ENCODE data around the gene MYL10. TPM values are rescaled to one million over a fixed set of nuclear protein-coding genes. Genes with fewer than 3 reads are reported as not detected.

MYL10 gene
- total RNA-seq, 2 experiments from 2014 or later: not detected

GRCh38 chr7:101676062-101676598 lies 47.0 kb upstream of the MYL10 start:
- CTCF ChIA-PET (ENCODE audit: unreplicated experiment): no interaction called here
- Histone ChIP-seq H3K4me1 (ENCODE audit: insufficient read depth, low read length, poor library complexity, severe bottlenecking) (peaks cover 4% of the 10 kb centered on the region), H3K27ac (ENCODE audit: low read depth, low read length, poor library complexity, severe bottlenecking) (no peak overlapping the region), H3K36me3 (ENCODE audit: insufficient read depth, low read length) (no peaks in the 10 kb centered on the region), H2AFZ (ENCODE audit: low read length) (no peak overlapping the region), H3K9me3 (ENCODE audit: low read length) (no peaks in the 10 kb centered on the region), H3K79me2 (ENCODE audit: insufficient read depth, low read depth, low read length) (no peaks in the 10 kb centered on the region), H3K4me2 (ENCODE audit: low read length) (no peak overlapping the region), H3K9me2 (ENCODE audit: insufficient read depth, low read length) (no peaks in the 10 kb centered on the region), H4K20me1 (ENCODE audit: insufficient read depth, low read length) (no peaks in the 10 kb centered on the region), H3K4me3 (ENCODE audit: low read depth, low read length, poor library complexity, severe bottlenecking) (no peak overlapping the region)
- no TSS peak for BruUV-seq (replicated peaks)
- POLR2A ChIA-PET: no interaction called here
- intact Hi-C loops (cut with micrococcal nuclease; ENCODE audit: unreplicated experiment): no loop called here
- no peak for DNase-seq (ENCODE audit: low spot score)
- TF ChIP-seq, protein P1, sequence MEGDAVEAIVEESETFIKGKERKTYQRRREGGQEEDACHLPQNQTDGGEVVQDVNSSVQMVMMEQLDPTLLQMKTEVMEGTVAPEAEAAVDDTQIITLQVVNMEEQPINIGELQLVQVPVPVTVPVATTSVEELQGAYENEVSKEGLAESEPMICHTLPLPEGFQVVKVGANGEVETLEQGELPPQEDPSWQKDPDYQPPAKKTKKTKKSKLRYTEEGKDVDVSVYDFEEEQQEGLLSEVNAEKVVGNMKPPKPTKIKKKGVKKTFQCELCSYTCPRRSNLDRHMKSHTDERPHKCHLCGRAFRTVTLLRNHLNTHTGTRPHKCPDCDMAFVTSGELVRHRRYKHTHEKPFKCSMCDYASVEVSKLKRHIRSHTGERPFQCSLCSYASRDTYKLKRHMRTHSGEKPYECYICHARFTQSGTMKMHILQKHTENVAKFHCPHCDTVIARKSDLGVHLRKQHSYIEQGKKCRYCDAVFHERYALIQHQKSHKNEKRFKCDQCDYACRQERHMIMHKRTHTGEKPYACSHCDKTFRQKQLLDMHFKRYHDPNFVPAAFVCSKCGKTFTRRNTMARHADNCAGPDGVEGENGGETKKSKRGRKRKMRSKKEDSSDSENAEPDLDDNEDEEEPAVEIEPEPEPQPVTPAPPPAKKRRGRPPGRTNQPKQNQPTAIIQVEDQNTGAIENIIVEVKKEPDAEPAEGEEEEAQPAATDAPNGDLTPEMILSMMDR (conservative IDR thresholded peaks at IDR 0.05; ENCODE audit: low read length): no peak
- TF ChIP-seq EZH2phosphoT487 (IDR thresholded peaks at IDR 0.05; ENCODE audit: borderline replicate concordance, low read depth, low read length): no peak

- intact Hi-C loops (cut with micrococcal nuclease; ENCODE audit: unreplicated experiment): no loop called here
These were observed 45.3 kb upstream of the MYL10 start for GRCh38 chr7:101674439-101674838.

GRCh38 chr7:101673951-101674350 lies 44.9 kb upstream of the MYL10 start:
- no peaks in the 10 kb centered on the region for H3K79me2 ChIP-seq (ENCODE audit: insufficient read depth, low read depth, low read length)
- peaks cover 4% of the 10 kb centered on the region for H3K4me1 ChIP-seq (ENCODE audit: insufficient read depth, low read length, poor library complexity, severe bottlenecking)
- no peaks in the 10 kb centered on the region for H3K36me3 ChIP-seq (ENCODE audit: insufficient read depth, low read length)
- TF ChIP-seq, protein P1 (conservative IDR thresholded peaks at IDR 0.05; ENCODE audit: low read length): no peak
- no peak for TF ChIP-seq EZH2phosphoT487 (IDR thresholded peaks at IDR 0.05; ENCODE audit: borderline replicate concordance, low read depth, low read length)
- intact Hi-C loops (cut with micrococcal nuclease; ENCODE audit: unreplicated experiment): no loop called here
- H3K9me3 ChIP-seq (ENCODE audit: low read length): no peaks in the 10 kb centered on the region
- H4K20me1 ChIP-seq (ENCODE audit: insufficient read depth, low read length): no peaks in the 10 kb centered on the region
- H2AFZ ChIP-seq (ENCODE audit: low read length): no peak overlapping the region
- ChIA-PET POLR2A (interaction anchor here (0.6 to 1.4 kb wide), 2 partner anchors 71 to 77 kb away, joined by 3 to 8 read pairs; no protein-coding TSS in a partner anchor), CTCF (ENCODE audit: unreplicated experiment) (no interaction called here)
- H3K27ac ChIP-seq (ENCODE audit: low read depth, low read length, poor library complexity, severe bottlenecking): no peak overlapping the region
- H3K4me3 ChIP-seq (ENCODE audit: low read depth, low read length, poor library complexity, severe bottlenecking): no peak overlapping the region
- no peak for DNase-seq (ENCODE audit: low spot score)
- no TSS peak for BruUV-seq (replicated peaks)
- H3K4me2 ChIP-seq (ENCODE audit: low read length): no peak overlapping the region
- no peaks in the 10 kb centered on the region for H3K9me2 ChIP-seq (ENCODE audit: insufficient read depth, low read length)

More at GRCh38 chr7:101674439-101674838, 45.3 kb upstream of the MYL10 start:
- Histone ChIP-seq H4K20me1 (ENCODE audit: insufficient read depth, low read length) (no peaks in the 10 kb centered on the region), H3K27ac (ENCODE audit: low read depth, low read length, poor library complexity, severe bottlenecking) (no peak overlapping the region), H3K4me3 (ENCODE audit: low read depth, low read length, poor library complexity, severe bottlenecking) (no peak overlapping the region), H3K4me1 (ENCODE audit: insufficient read depth, low read length, poor library complexity, severe bottlenecking) (peaks cover 4% of the 10 kb centered on the region), H3K79me2 (ENCODE audit: insufficient read depth, low read depth, low read length) (no peaks in the 10 kb centered on the region), H3K4me2 (ENCODE audit: low read length) (no peak overlapping the region), H3K9me3 (ENCODE audit: low read length) (no peaks in the 10 kb centered on the region), H2AFZ (ENCODE audit: low read length) (no peak overlapping the region), H3K9me2 (ENCODE audit: insufficient read depth, low read length) (no peaks in the 10 kb centered on the region), H3K36me3 (ENCODE audit: insufficient read depth, low read length) (no peaks in the 10 kb centered on the region)
- TF ChIP-seq, protein P1 (conservative IDR thresholded peaks at IDR 0.05; ENCODE audit: low read length): no peak
- no peak for TF ChIP-seq EZH2phosphoT487 (IDR thresholded peaks at IDR 0.05; ENCODE audit: borderline replicate concordance, low read depth, low read length)
- DNase-seq (ENCODE audit: low spot score): no peak
- no TSS peak for BruUV-seq (replicated peaks)
- ChIA-PET CTCF (ENCODE audit: unreplicated experiment) (no interaction called here), POLR2A (interaction anchor here (0.6 to 1.4 kb wide), 2 partner anchors 72 to 77 kb away, joined by 3 to 8 read pairs; no protein-coding TSS in a partner anchor)
